ENCODE data around the gene AGAP1. TPM values are rescaled to one million over a fixed set of nuclear protein-coding genes. Genes with fewer than 3 reads are reported as not detected.
A peak's percentile ranks its signal among the peaks of the same experiment; 100 is the strongest.

The AGAP1 gene
- total and polyA plus RNA-seq, 10 donors: 1.1 to 26.6 (median 11.3) TPM

GRCh38 chr2:235977445-235977844, 483.6 kb downstream of the AGAP1 start:
- Histone ChIP-seq H3K4me1 (no peaks in the 10 kb centered on the region), H3K9me3 (no peaks in the 10 kb centered on the region), H3K27me3 (replicated peaks in 1 of 7) (no peaks in the 10 kb centered on the region), H3K4me3 (no peak overlapping the region), H3K36me3 (no peaks in the 10 kb centered on the region), H3K27ac (no peak overlapping the region)
- DNase-seq: no peak
- TF ChIP-seq CTCF (IDR thresholded peaks at IDR 0.05 in 8 of 11, conservative IDR thresholded peaks at IDR 0.05 in 3 of 11): no peak
- no peak for TF ChIP-seq POLR2A (IDR thresholded peaks at IDR 0.05)
- TF ChIP-seq POLR2AphosphoS5 (IDR thresholded peaks at IDR 0.05): no peak
- intact Hi-C loops (cut with DNase I; ENCODE audit: low total_unique reads): no loop called here
- whole genome bisulfite sequencing, 5 donors: 86 to 90% (median 89%) methylated on average over 9 of the region's 9 CpGs

GRCh38 chr2:235978022-235978421, 484.2 kb downstream of the AGAP1 start:
- Histone ChIP-seq H3K4me3 (no peak overlapping the region), H3K27ac (no peak overlapping the region), H3K36me3 (no peaks in the 10 kb centered on the region), H3K27me3 (replicated peaks in 1 of 7) (no peaks in the 10 kb centered on the region), H3K9me3 (no peaks in the 10 kb centered on the region), H3K4me1 (no peaks in the 10 kb centered on the region)
- intact Hi-C loops (cut with DNase I; ENCODE audit: low total_unique reads): no loop called here
- no peak for TF ChIP-seq POLR2AphosphoS5 (IDR thresholded peaks at IDR 0.05)
- no peak for TF ChIP-seq POLR2A (IDR thresholded peaks at IDR 0.05)
- no peak for TF ChIP-seq CTCF (IDR thresholded peaks at IDR 0.05 in 8 of 11, conservative IDR thresholded peaks at IDR 0.05 in 3 of 11)
- DNase-seq: no peak
- 87 to 97% (median 92%) methylated on average over 1 of the region's 1 CpG for WGBS, 5 donors

- WGBS, 5 donors: 80 to 89% (median 86%) methylated on average over 8 of the region's 8 CpGs
- peak; percentile 34 for DNase-seq
- Histone ChIP-seq H3K27ac (no peak overlapping the region), H3K9me3 (no peaks in the 10 kb centered on the region), H3K4me1 (no peaks in the 10 kb centered on the region), H3K36me3 (no peaks in the 10 kb centered on the region), H3K4me3 (no peak overlapping the region), H3K27me3 (replicated peaks in 1 of 7) (no peaks in the 10 kb centered on the region)
- intact Hi-C loops (cut with DNase I; ENCODE audit: low total_unique reads): no loop called here
- TF ChIP-seq POLR2AphosphoS5 (IDR thresholded peaks at IDR 0.05): no peak
- TF ChIP-seq CTCF (IDR thresholded peaks at IDR 0.05 in 8 of 11, conservative IDR thresholded peaks at IDR 0.05 in 3 of 11): no peak
- no peak for TF ChIP-seq POLR2A (IDR thresholded peaks at IDR 0.05)
Measured at GRCh38 chr2:235979037-235979436, 485.2 kb downstream of the AGAP1 start.

GRCh38 chr2:235979753-235980435, 486.1 kb downstream of the AGAP1 start:
- Histone ChIP-seq H3K27me3 (replicated peaks in 1 of 7) (no peaks in the 10 kb centered on the region), H3K4me1 (no peaks in the 10 kb centered on the region), H3K36me3 (no peaks in the 10 kb centered on the region), H3K27ac (no peak overlapping the region), H3K9me3 (peaks cover 0 to 5% (median 0%) of the 10 kb centered on the region in 8 donors), H3K4me3 (no peak overlapping the region)
- DNase-seq: no peak
- TF ChIP-seq POLR2AphosphoS5 (IDR thresholded peaks at IDR 0.05): no peak
- no peak for TF ChIP-seq POLR2A (IDR thresholded peaks at IDR 0.05)
- no peak for TF ChIP-seq CTCF (IDR thresholded peaks at IDR 0.05 in 8 of 11, conservative IDR thresholded peaks at IDR 0.05 in 3 of 11)
- WGBS, 5 donors: 88 to 92% (median 89%) methylated on average over 15 of the region's 15 CpGs
- intact Hi-C loops (cut with DNase I; ENCODE audit: low total_unique reads): no loop called here

All from spleen (tissue), 11 donors.